HG03442 (cell line): ENCODE measurements around the gene PCDHGB5.

Source experiments
- ATAC-seq: cut with Tn5 transposase; IDR thresholded peaks from one replicate; pipeline ENCODE4 v1.9.1; 2021; ENCODE audit warnings: mild to moderate bottlenecking, moderate library complexity; ENCODE audit not compliant: unreplicated experiment

Gene PCDHGB5

DNA sequence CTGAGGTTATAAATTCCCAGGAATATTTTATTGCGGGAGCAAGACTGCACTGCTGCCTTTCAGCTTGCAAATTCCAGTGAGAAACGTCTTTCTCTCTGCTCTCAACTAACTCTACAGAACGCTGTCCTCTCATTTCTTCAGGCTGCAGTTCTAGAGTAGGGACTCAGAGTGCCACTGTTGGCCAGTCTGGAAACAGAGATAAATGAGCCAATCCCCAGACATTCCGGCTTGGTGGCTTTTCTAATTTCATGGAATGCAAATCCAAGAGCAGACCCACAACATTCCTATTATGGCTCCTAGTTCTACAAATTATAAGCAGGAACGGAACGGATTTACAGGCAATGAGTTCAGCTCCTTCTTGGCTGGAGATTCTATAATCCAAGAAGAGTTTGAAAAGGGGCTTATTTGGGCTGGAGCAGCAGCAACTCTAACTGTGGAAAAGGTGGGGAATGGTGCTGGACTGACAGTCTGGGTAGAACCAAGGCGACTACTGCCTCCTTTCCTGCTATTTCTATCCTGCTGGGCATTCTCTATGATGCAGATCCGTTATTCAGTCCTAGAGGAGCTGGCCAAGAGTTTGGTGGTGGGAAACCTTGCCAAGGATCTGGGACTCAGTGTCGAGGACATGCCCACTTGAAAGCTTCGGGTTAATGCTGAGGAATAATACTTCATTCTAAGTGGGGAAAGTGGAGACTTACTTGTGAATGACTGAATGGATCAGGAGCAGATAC is 41.8 kb downstream of the PCDHGB5 start:
- no peak for ATAC-seq

DNA sequence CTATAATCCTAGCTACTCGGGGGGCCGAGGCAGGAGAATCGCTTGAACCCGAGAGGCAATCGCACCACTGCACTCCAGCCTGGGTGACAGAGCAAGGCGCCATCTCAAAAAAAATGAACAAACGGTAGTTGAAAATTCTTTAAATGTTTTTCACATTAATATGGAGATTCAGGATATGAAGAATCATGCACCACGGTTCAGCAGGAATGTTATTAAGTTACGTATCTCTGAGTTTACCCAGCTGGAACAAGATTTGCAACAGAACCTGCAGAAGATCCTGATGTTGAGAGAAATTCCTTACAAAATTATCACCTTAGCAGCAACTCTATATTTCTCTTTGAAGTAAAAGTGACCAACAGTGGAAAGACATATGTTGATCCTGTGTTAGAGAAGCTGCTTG is 42.6 kb downstream of the PCDHGB5 start:
- ATAC-seq = no peak

DNA sequence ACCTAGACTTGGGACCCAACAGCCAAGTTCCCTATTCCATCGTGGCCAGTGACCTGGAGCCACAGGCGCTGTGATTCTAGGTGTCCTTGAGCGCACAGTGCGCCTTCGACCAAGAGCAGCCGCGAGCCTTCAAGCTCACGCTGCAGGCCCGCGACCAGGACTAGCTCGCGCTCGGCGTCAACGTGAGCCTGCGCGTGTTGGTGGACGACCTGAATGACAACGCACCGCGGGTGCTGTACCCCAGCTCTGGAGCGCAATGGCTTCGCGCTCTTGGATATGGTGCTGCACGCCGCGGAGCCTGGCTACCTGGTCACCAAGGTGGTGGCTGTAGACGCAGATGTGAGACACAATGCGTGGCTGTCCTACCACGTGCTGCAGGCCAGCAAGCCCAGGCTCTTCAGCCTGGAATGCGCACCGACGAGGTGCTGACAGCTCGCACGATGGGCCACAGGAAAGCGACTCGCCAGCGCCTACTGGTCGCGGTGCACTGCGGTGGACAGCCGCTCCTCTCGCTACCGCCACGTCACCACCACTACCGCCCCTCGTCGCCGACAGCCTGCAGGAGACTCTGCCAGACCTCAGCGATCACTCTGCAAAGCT is 43.9 kb downstream of the PCDHGB5 start:
- ATAC-seq = no peak
